SK-N-SH treated with all-trans-retinoic acid at 6 μM for 48 hours (cell line): ENCODE data around the gene AOPEP.

ENCODE experiments used
- ATAC-seq: fragments of 200-7000 bp; cut with Tn5 transposase; 3 replicates; pipeline ENCODE4 v1.9.1; 2020; ENCODE audit warnings: mild to moderate bottlenecking, moderate library complexity
- ARNTL ChIP-seq: fragments of 450-650 bp; formaldehyde crosslinking; IDR thresholded peaks from 2 replicates; pipeline ENCODE4 v1.5.0; 2020; ENCODE audit warnings: low read depth, mild to moderate bottlenecking, moderate library complexity, borderline replicate concordance
- BACH2 ChIP-seq: fragments of 250-450 bp; sonication (Bioruptor Pico); IDR thresholded peaks from 2 replicates; pipeline ENCODE4 v1.9.0; 2021; ENCODE audit warnings: mild to moderate bottlenecking, borderline replicate concordance
- CREB5 ChIP-seq: fragments of 250-450 bp; sonication (Bioruptor Pico); IDR thresholded peaks from 2 replicates; pipeline ENCODE4 v1.5.1; 2020; ENCODE audit warnings: low read depth, mild to moderate bottlenecking, moderate library complexity
- CSDC2 ChIP-seq: fragments of 250-450 bp; sonication (Bioruptor Pico); IDR thresholded peaks from 2 replicates; pipeline ENCODE4 v1.5.0; 2020; ENCODE audit warnings: mild to moderate bottlenecking, moderate library complexity
- GLIS3 ChIP-seq: fragments of 250-450 bp; sonication (Bioruptor Pico); IDR thresholded peaks from 2 replicates; pipeline ENCODE4 v1.5.0; 2020; ENCODE audit warnings: mild to moderate bottlenecking, moderate library complexity
- ISL1 ChIP-seq: fragments of 250-450 bp; sonication (Bioruptor Pico); IDR thresholded peaks from 2 replicates; pipeline ENCODE4 v2.1.2; 2022; ENCODE audit warnings: mild to moderate bottlenecking, moderate library complexity
- OSR1 ChIP-seq: fragments of 250-450 bp; sonication (Bioruptor Pico); IDR thresholded peaks from 2 replicates; pipeline ENCODE4 v1.8.0; 2022; ENCODE audit warnings: moderate library complexity, mild to moderate bottlenecking, inconsistent platforms
- PATZ1 ChIP-seq: fragments of 250-450 bp; sonication (Bioruptor Pico); IDR thresholded peaks from 2 replicates; pipeline ENCODE4 v1.8.0; 2020; ENCODE audit warnings: mild to moderate bottlenecking, moderate library complexity, borderline replicate concordance
- POU6F1 ChIP-seq: fragments of 250-450 bp; sonication (Bioruptor Pico); IDR thresholded peaks from 2 replicates; pipeline ENCODE4 v1.8.0; 2021; ENCODE audit warnings: low read depth, mild to moderate bottlenecking, moderate library complexity, borderline replicate concordance
- RARB ChIP-seq: fragments of 250-450 bp; sonication (Bioruptor Pico); IDR thresholded peaks from 2 replicates; pipeline ENCODE4 v1.8.0; 2021; ENCODE audit warnings: mild to moderate bottlenecking, moderate library complexity
- SNAI2 ChIP-seq: fragments of 250-450 bp; sonication (Bioruptor Pico); IDR thresholded peaks from 2 replicates; pipeline ENCODE4 v1.5.0; 2020; ENCODE audit warnings: mild to moderate bottlenecking, moderate library complexity
- TCF4 ChIP-seq: fragments of 250-450 bp; sonication (Bioruptor Pico); IDR thresholded peaks from 2 replicates; pipeline ENCODE4 v1.8.0; 2021; ENCODE audit warnings: mild to moderate bottlenecking, moderate library complexity, borderline replicate concordance
- TOX ChIP-seq: fragments of 250-450 bp; sonication (Bioruptor Pico); IDR thresholded peaks from 2 replicates; pipeline ENCODE4 v1.8.0; 2021; ENCODE audit warnings: mild to moderate bottlenecking, moderate library complexity, borderline replicate concordance
- ZFP30 ChIP-seq: fragments of 450-650 bp; formaldehyde crosslinking; IDR thresholded peaks from 2 replicates; pipeline ENCODE4 v1.5.0; 2022; ENCODE audit warnings: mild to moderate bottlenecking, moderate library complexity
- ZNF565 ChIP-seq: fragments of 450-650 bp; formaldehyde crosslinking; conservative IDR thresholded peaks from 2 replicates; pipeline ENCODE4 v1.5.0; 2020; ENCODE audit warnings: low read depth, mild to moderate bottlenecking, moderate library complexity
- ZNF8 ChIP-seq: fragments of 450-650 bp; formaldehyde crosslinking; IDR thresholded peaks from 2 replicates; pipeline ENCODE4 v1.5.0; 2020; ENCODE audit warnings: mild to moderate bottlenecking, moderate library complexity
- TF ChIP-seq, protein P1 (sequence below): fragments of 250-450 bp; sonication (Bioruptor Pico); IDR thresholded peaks from 2 replicates; pipeline ENCODE4 v1.5.1; 2021; ENCODE audit warnings: mild to moderate bottlenecking, moderate library complexity

AOPEP gene

GRCh38 chr9:95097279-95097678 lies 370.8 kb downstream of the AOPEP start:
- TF ChIP-seq TCF4 (CRISPR knock-in tag) (no peak), ARNTL (CRISPR knock-in tag) (no peak), GLIS3 (CRISPR knock-in tag) (no peak)
- TF ChIP-seq, all 23 proteins: peak for 0
- ATAC-seq, result no peak

DNA sequence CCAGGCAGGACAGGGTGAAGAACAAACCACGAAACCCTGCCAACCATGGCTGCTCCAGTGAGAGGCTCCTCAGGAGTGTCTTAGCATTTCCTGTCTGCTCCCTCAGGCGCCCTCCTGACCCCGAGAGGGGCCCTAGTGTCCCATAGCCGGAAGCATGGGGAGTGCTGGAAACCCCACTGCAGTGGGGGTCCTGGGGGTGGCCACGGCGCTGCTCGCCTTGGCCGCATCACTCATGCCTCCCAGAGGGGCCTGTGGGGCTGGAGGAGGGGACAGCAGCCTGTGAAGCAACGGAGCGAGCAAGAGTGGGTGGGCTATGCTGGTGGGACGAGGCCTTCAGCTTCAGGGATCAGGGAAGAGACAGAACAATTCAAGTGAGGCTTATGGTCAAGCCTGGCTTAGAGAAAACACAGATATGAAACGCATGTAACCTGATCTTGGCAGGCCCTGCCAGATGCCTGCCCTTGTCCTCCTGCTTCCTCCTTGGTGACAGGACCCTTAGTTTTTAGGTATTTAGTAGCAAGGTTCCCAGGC lies 372.0 kb downstream of the AOPEP start:
- no peak for ATAC-seq

DNA sequence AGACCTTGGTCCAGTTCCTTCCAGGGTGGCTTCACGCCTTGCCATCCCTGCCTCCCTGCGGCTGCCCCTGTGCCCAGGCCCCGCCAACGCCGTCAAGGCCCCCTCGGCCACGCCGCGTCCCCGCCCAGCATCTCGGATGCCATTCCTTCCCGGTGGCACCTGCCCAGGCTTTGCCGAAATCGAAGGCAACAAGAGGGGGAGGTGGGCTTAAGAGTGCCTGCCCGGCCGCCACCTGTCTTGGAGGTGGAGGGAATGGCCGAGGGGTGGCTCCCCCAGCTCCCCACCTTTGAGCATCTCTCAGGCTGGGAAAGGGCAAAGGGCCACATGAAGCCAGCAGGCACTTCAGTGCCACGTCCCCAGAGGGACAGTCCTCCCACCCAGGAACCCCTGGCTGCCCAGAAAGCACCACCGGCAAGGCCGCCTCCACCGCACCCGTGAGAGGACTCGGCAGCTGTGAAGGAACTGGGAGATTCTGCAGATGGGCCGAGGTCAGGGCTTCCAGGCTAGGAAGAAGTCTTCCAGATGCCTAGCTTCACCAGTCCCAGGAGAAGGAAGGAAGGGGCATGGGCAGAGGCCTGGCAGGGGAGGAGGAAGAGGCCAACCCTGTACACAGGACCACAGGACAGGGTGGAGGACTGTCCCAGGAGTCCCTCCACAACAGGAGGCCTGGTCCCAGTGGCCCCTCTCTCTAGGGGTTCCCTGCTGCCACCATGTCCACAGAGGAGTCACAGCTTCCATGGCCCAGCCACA lies 373.0 kb downstream of the AOPEP start:
- TF ChIP-seq ZNF565 (no peak), ZFP30 (CRISPR knock-in tag) (no peak), ARNTL (CRISPR knock-in tag) (no peak), PATZ1 (CRISPR knock-in tag) (no peak), OSR1 (no peak), SNAI2 (CRISPR knock-in tag) (no peak), CSDC2 (CRISPR knock-in tag) (no peak), ZNF8 (no peak)
- TF ChIP-seq, all 23 proteins: peak for 0
- ATAC-seq, result no peak

More for the DNA sequence above, 372.0 kb downstream of the AOPEP start:
- TF ChIP-seq CSDC2 (CRISPR knock-in tag) (no peak), ZNF565 (no peak), ZNF8 (no peak), RARB (CRISPR knock-in tag) (no peak), TCF4 (CRISPR knock-in tag) (no peak), ISL1 (CRISPR knock-in tag) (no peak), PATZ1 (CRISPR knock-in tag) (no peak), POU6F1 (CRISPR knock-in tag) (no peak), ARNTL (CRISPR knock-in tag) (no peak), OSR1 (no peak), ZFP30 (CRISPR knock-in tag) (no peak)
- TF ChIP-seq, protein P1, sequence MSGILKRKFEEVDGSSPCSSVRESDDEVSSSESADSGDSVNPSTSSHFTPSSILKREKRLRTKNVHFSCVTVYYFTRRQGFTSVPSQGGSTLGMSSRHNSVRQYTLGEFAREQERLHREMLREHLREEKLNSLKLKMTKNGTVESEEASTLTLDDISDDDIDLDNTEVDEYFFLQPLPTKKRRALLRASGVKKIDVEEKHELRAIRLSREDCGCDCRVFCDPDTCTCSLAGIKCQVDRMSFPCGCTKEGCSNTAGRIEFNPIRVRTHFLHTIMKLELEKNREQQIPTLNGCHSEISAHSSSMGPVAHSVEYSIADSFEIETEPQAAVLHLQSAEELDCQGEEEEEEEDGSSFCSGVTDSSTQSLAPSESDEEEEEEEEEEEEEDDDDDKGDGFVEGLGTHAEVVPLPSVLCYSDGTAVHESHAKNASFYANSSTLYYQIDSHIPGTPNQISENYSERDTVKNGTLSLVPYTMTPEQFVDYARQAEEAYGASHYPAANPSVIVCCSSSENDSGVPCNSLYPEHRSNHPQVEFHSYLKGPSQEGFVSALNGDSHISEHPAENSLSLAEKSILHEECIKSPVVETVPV (CRISPR knock-in tag), result no peak
- TF ChIP-seq, all 23 proteins: peak for 0

DNA sequence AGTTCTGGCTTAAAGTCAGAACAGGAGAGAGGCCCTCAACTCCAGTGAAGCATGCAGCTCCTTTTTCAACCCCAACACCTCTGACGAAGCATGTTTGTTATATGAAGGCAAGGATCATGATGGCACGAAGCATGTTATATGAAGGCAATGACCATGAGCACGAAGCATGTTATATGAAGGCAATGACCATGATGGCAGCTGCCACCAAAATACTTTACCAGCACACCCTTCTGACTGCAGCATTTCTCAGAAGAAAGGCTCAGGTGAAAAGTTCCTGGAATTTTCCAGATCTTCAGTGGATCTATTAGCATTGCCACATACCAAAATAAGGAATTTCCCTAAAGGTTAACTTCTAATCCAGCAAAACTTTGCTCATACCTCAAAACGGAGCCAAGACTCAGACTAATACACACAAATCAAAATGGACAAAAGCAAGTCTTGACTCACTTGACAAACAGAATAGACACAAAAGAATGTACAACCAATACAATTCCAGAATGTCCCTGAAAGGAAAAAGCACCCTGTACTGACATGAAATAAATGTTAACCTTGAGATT lies 373.6 kb downstream of the AOPEP start:
- TF ChIP-seq SNAI2 (CRISPR knock-in tag) (no peak), BACH2 (CRISPR knock-in tag) (no peak), PATZ1 (CRISPR knock-in tag) (no peak), GLIS3 (CRISPR knock-in tag) (no peak), POU6F1 (CRISPR knock-in tag) (no peak), ZNF8 (no peak), CREB5 (CRISPR knock-in tag) (no peak), ZFP30 (CRISPR knock-in tag) (no peak), TOX (CRISPR knock-in tag) (no peak)
- no peak for ATAC-seq
